Mesendoderm (in vitro differentiated cells): ENCODE measurements around the gene HAX1.

ENCODE experiments used
- DNase-seq: peaks from one replicate; pipeline ENCODE4 v3.0.0; 2013
- H2AK5ac ChIP-seq: 2 replicates; pipeline ENCODE4 v1.6.1; 2013; ENCODE audit warnings: low read length, inconsistent platforms
- H2BK120ac ChIP-seq: 2 replicates; pipeline ENCODE4 v1.6.1; 2013; ENCODE audit warnings: low read depth, mild to moderate bottlenecking, low read length, moderate library complexity, mixed read lengths
- H2BK15ac ChIP-seq: replicated peaks from 2 replicates; pipeline ENCODE4 v1.6.1; 2013; ENCODE audit warnings: low read depth, mild to moderate bottlenecking, moderate library complexity
- H2BK5ac ChIP-seq: 2 replicates; pipeline ENCODE4 v1.6.1; 2013; ENCODE audit warnings: low read length, inconsistent platforms
- H3K18ac ChIP-seq: 2 replicates; pipeline ENCODE4 v1.6.1; 2013; ENCODE audit warnings: mild to moderate bottlenecking, low read length, mixed read lengths
- H3K23ac ChIP-seq: one replicate; pipeline ENCODE4 v1.6.1; 2013; ENCODE audit warnings: low read length
- H3K27ac ChIP-seq: 2 replicates; pipeline ENCODE4 v1.5.1; 2013; ENCODE audit warnings: low read depth, mild to moderate bottlenecking, inconsistent platforms, low read length, moderate library complexity
- H3K27me3 ChIP-seq: 2 replicates; pipeline ENCODE4 v1.6.1; 2013; ENCODE audit warnings: low read length, control low read depth, mild to moderate bottlenecking, inconsistent platforms; ENCODE audit not compliant: insufficient read depth, poor library complexity
- H3K36me3 ChIP-seq: 2 replicates; pipeline ENCODE4 v1.6.1; 2013; ENCODE audit warnings: low read length, inconsistent platforms; ENCODE audit not compliant: control insufficient read depth, insufficient read depth
- H3K4ac ChIP-seq: one replicate; pipeline ENCODE4 v1.6.1; 2013; ENCODE audit warnings: low read depth, mild to moderate bottlenecking, low read length, moderate library complexity
- H3K4me1 ChIP-seq: 2 replicates; pipeline ENCODE4 v1.6.1; 2013; ENCODE audit warnings: low read depth, low read length, inconsistent platforms; ENCODE audit not compliant: control insufficient read depth
- H3K4me2 ChIP-seq: 2 replicates; pipeline ENCODE4 v1.6.1; 2013; ENCODE audit warnings: low read length
- H3K4me3 ChIP-seq: 2 replicates; pipeline ENCODE4 v1.5.1; 2013; ENCODE audit warnings: mild to moderate bottlenecking, low read length
- H3K56ac ChIP-seq: one replicate; pipeline ENCODE4 v1.6.1; 2013; ENCODE audit warnings: low read length
- H3K79me1 ChIP-seq: 2 replicates; pipeline ENCODE4 v1.6.1; 2013; ENCODE audit warnings: low read length, inconsistent platforms
- H3K79me2 ChIP-seq: 2 replicates; pipeline ENCODE4 v1.6.1; 2013; ENCODE audit warnings: mild to moderate bottlenecking, low read length; ENCODE audit not compliant: control insufficient read depth, insufficient read depth
- H3K9ac ChIP-seq: 2 replicates; pipeline ENCODE4 v1.6.1; 2013; ENCODE audit warnings: low read length, inconsistent platforms
- H4K5ac ChIP-seq: one replicate; pipeline ENCODE4 v1.6.1; 2013; ENCODE audit warnings: low read length
- H4K8ac ChIP-seq: one replicate; pipeline ENCODE4 v1.6.1; 2013; ENCODE audit warnings: low read depth, mild to moderate bottlenecking, control low read depth, low read length, moderate library complexity
- WGBS: extraction: QIAGEN DNeasy Blood & Tissue Kit; methylation state at CpG from one replicate; pipeline ENCODE4 v1.1.7; 2013; ENCODE audit warnings: low lambda C conversion rate, missing lambda C conversion rate; ENCODE audit not compliant: insufficient coverage; ENCODE audit errors: extremely low coverage; 5-methylcytosine and 5-hydroxymethylcytosine counted together

Gene HAX1

GRCh38 chr1:154241703-154242351, 30.6 kb upstream of the HAX1 start:
- Histone ChIP-seq H3K23ac (no peak overlapping the region), H3K36me3 (peaks cover 30% of the 10 kb centered on the region), H3K9ac (no peak overlapping the region), H3K56ac (no peak overlapping the region), H3K79me2 (peaks cover 14% of the 10 kb centered on the region), H2BK120ac (no peak overlapping the region), H2BK15ac (no peak overlapping the region), H3K79me1 (peaks cover 18% of the 10 kb centered on the region), H4K5ac (no peak overlapping the region), H3K27ac (no peak overlapping the region), H3K4me1 (no peaks in the 10 kb centered on the region), H3K4ac (no peak overlapping the region), H2AK5ac (no peak overlapping the region), H3K4me3 (no peak overlapping the region), H4K8ac (no peak overlapping the region), H2BK5ac (no peak overlapping the region), H3K27me3 (no peaks in the 10 kb centered on the region), H3K4me2 (no peak overlapping the region), H3K18ac (no peak overlapping the region)
- no peak for DNase-seq
- WGBS, result no CpG with 5 or more reads among the region's 3 CpGs

GRCh38 chr1:154253671-154254070, 18.8 kb upstream of the HAX1 start:
- Histone ChIP-seq H2BK5ac (no peak overlapping the region), H3K18ac (no peak overlapping the region), H2BK120ac (no peak overlapping the region), H3K23ac (no peak overlapping the region), H3K4me3 (no peak overlapping the region), H3K4me1 (no peaks in the 10 kb centered on the region), H3K79me1 (peaks cover 6% of the 10 kb centered on the region), H4K5ac (no peak overlapping the region), H3K9ac (no peak overlapping the region), H3K27ac (no peak overlapping the region), H2BK15ac (no peak overlapping the region), H3K56ac (no peak overlapping the region), H3K4ac (no peak overlapping the region), H3K27me3 (no peaks in the 10 kb centered on the region), H3K36me3 (peaks cover 36% of the 10 kb centered on the region), H3K79me2 (no peaks in the 10 kb centered on the region), H3K4me2 (no peak overlapping the region), H2AK5ac (no peak overlapping the region), H4K8ac (no peak overlapping the region)
- no CpG with 5 or more reads among the region's 7 CpGs for WGBS
- DNase-seq, result no peak

GRCh38 chr1:154256686-154257085, 15.7 kb upstream of the HAX1 start:
- Histone ChIP-seq H3K4me2 (no peak overlapping the region), H3K4me1 (no peaks in the 10 kb centered on the region), H2BK15ac (no peak overlapping the region), H3K27me3 (no peaks in the 10 kb centered on the region), H3K4ac (no peak overlapping the region), H3K18ac (no peak overlapping the region), H3K79me1 (peaks cover 11% of the 10 kb centered on the region), H3K4me3 (no peak overlapping the region), H3K56ac (no peak overlapping the region), H3K9ac (no peak overlapping the region), H4K5ac (no peak overlapping the region), H3K27ac (no peak overlapping the region), H2BK120ac (no peak overlapping the region), H2BK5ac (no peak overlapping the region), H4K8ac (no peak overlapping the region), H3K79me2 (no peaks in the 10 kb centered on the region), H2AK5ac (no peak overlapping the region), H3K23ac (no peak overlapping the region), H3K36me3 (peaks cover 33% of the 10 kb centered on the region)
- DNase-seq, result no peak

- no CpG with 5 or more reads among the region's 2 CpGs for WGBS
- Histone ChIP-seq H4K8ac (no peak overlapping the region), H3K4me2 (no peak overlapping the region), H4K5ac (no peak overlapping the region), H3K79me1 (peaks cover 13% of the 10 kb centered on the region), H3K4ac (no peak overlapping the region), H3K4me3 (no peak overlapping the region), H3K27ac (no peak overlapping the region), H2BK15ac (no peak overlapping the region), H2BK5ac (no peak overlapping the region), H3K36me3 (peaks cover 40% of the 10 kb centered on the region), H2AK5ac (no peak overlapping the region), H3K23ac (no peak overlapping the region), H3K4me1 (no peaks in the 10 kb centered on the region), H3K79me2 (no peaks in the 10 kb centered on the region), H3K18ac (no peak overlapping the region), H3K9ac (no peak overlapping the region), H3K27me3 (no peaks in the 10 kb centered on the region), H3K56ac (no peak overlapping the region), H2BK120ac (no peak overlapping the region)
- no peak for DNase-seq
These were observed 13.6 kb upstream of the HAX1 start for GRCh38 chr1:154258784-154259183.

- no peaks in the 10 kb centered on the region for H3K79me2 ChIP-seq
- no peak overlapping the region for H2BK5ac ChIP-seq
- H3K4me1 ChIP-seq, result no peaks in the 10 kb centered on the region
- H2BK15ac ChIP-seq, result no peak overlapping the region
- DNase-seq, result no peak
- no peak overlapping the region for H3K23ac ChIP-seq
- H3K56ac ChIP-seq, result no peak overlapping the region
- no peak overlapping the region for H3K4me3 ChIP-seq
- no peak overlapping the region for H2AK5ac ChIP-seq
- no peaks in the 10 kb centered on the region for H3K27me3 ChIP-seq
- H4K5ac ChIP-seq, result no peak overlapping the region
- no peak overlapping the region for H4K8ac ChIP-seq
- no peak overlapping the region for H3K9ac ChIP-seq
- H3K36me3 ChIP-seq, result peaks cover 37% of the 10 kb centered on the region
- H3K4ac ChIP-seq, result no peak overlapping the region
- H2BK120ac ChIP-seq, result no peak overlapping the region
- no peak overlapping the region for H3K4me2 ChIP-seq
- no CpG with 5 or more reads among the region's 1 CpG for WGBS
- H3K18ac ChIP-seq, result no peak overlapping the region
- no peak overlapping the region for H3K27ac ChIP-seq
- peaks cover 16% of the 10 kb centered on the region for H3K79me1 ChIP-seq
These were observed 12.3 kb upstream of the HAX1 start for GRCh38 chr1:154260127-154260526.
